Activated naive CD4-positive, alpha-beta T cell treated with anti-CD3 and anti-CD28 coated beads for 36 hours (primary cell): Measurements from ENCODE around the gene PRRG3. TPM values are rescaled to one million over a fixed set of nuclear protein-coding genes. Genes with fewer than 3 reads are reported as not detected.
"Not testable (repeated sequence)": the region's sequence is repeated elsewhere in the genome, so short reads cannot be mapped to it uniquely, and the experiment has no call there.

Source experiments
- CTCF ChIA-PET: fragments of 350-600 bp; sonication (Branson Sonifier 250); formaldehyde crosslinking; loops from one replicate; lab custom pipeline; 2021; ENCODE audit warnings: antibody characterized with exemption; lab: Charles Lee
- DNase-seq: peaks from one replicate; pipeline ENCODE4 v3.0.0-alpha.2; 2020
- H3K27ac Mint-ChIP-seq: one replicate; pipeline ENCODE4 v1.8.0; 2021; ENCODE audit warnings: mild to moderate bottlenecking, mixed read lengths
- H3K27me3 Mint-ChIP-seq: one replicate; pipeline ENCODE4 v1.8.0; 2021; ENCODE audit warnings: low read depth, mixed read lengths
- H3K36me3 Mint-ChIP-seq: one replicate; pipeline ENCODE4 v1.8.0; 2021; ENCODE audit warnings: low read depth, mixed read lengths
- H3K4me1 Mint-ChIP-seq: one replicate; pipeline ENCODE4 v1.8.0; 2021; ENCODE audit warnings: low read depth, mixed read lengths
- H3K4me3 Mint-ChIP-seq: one replicate; pipeline ENCODE4 v1.8.0; 2021; ENCODE audit warnings: mild to moderate bottlenecking, moderate library complexity, mixed read lengths
- H3K9me3 Mint-ChIP-seq: one replicate; pipeline ENCODE4 v1.8.0; 2021; ENCODE audit warnings: mixed read lengths
- intact Hi-C: fragments of 100-400 bp; cut with micrococcal nuclease; formaldehyde crosslinking; loops from one replicate; pipeline ENCODE4 v1.15.1; 2023
- total RNA-seq, 2 experiments: library from RNA; stranded (reverse); gene quantifications; one replicate each; pipeline ENCODE4 v1.2.3, GENCODE V29; 2021

The PRRG3 gene
- total RNA-seq: not detected

GRCh38 chrX:151694661-151695582, at the start of gene PRRG3:
PRRG3 (plus strand) TSS chrX:151695458; CDS start chrX:151698815, 3,357 bp downstream.
- DNase-seq: no peak
- Mint-ChIP-seq H3K4me1 (no peaks in the 10 kb centered on the region), H3K4me3 (no peak within 1 kb of the TSS), H3K27me3 (peaks cover 18% of the 10 kb centered on the region), H3K9me3 (no peaks in the 10 kb centered on the region), H3K36me3 (no peaks in the 10 kb centered on the region), H3K27ac (no peak within 1 kb of the TSS)
- CTCF ChIA-PET: no interaction called here
- intact Hi-C loops: no loop called here

GRCh38 chrX:151675121-151675746, 20.0 kb upstream of the PRRG3 start:
- Mint-ChIP-seq H3K27ac (no peak overlapping the region), H3K27me3 (peaks cover 3% of the 10 kb centered on the region), H3K4me3 (no peak overlapping the region), H3K4me1 (no peaks in the 10 kb centered on the region), H3K9me3 (no peaks in the 10 kb centered on the region), H3K36me3 (no peaks in the 10 kb centered on the region)
- DNase-seq: no peak
- CTCF ChIA-PET: no interaction called here
- intact Hi-C loops: no loop called here

GRCh38 chrX:151676196-151676595, 19.1 kb upstream of the PRRG3 start:
- no peak overlapping the region for H3K4me3 Mint-ChIP-seq
- H3K9me3 Mint-ChIP-seq: no peaks in the 10 kb centered on the region
- no peaks in the 10 kb centered on the region for H3K4me1 Mint-ChIP-seq

GRCh38 chrX:151679798-151680402, 15.4 kb upstream of the PRRG3 start:
- DNase-seq: no peak
- H3K4me1 Mint-ChIP-seq: no peaks in the 10 kb centered on the region
- no peak overlapping the region for H3K4me3 Mint-ChIP-seq
- no peaks in the 10 kb centered on the region for H3K9me3 Mint-ChIP-seq
- H3K27me3 Mint-ChIP-seq: peaks cover 7% of the 10 kb centered on the region
- H3K36me3 Mint-ChIP-seq: no peaks in the 10 kb centered on the region
- no peak overlapping the region for H3K27ac Mint-ChIP-seq
- intact Hi-C loops: loop anchor here (2.0 to 10.0 kb wide), 3 partner anchors 287 to 905 kb away; no protein-coding TSS in a partner anchor
- CTCF ChIA-PET: interaction anchor here (2.2 kb wide), 1 partner anchor 529 kb away, joined by 11 read pairs; no protein-coding TSS in a partner anchor

More at GRCh38 chrX:151676196-151676595, 19.1 kb upstream of the PRRG3 start:
- Mint-ChIP-seq H3K27ac (no peak overlapping the region), H3K36me3 (no peaks in the 10 kb centered on the region), H3K27me3 (peaks cover 3% of the 10 kb centered on the region)
- intact Hi-C loops: no loop called here
- no peak for DNase-seq
- CTCF ChIA-PET: no interaction called here

GRCh38 chrX:151680805-151681204, 14.5 kb upstream of the PRRG3 start:
- Mint-ChIP-seq H3K9me3 (no peaks in the 10 kb centered on the region), H3K4me1 (no peaks in the 10 kb centered on the region), H3K36me3 (no peaks in the 10 kb centered on the region), H3K27ac (no peak overlapping the region), H3K4me3 (no peak overlapping the region), H3K27me3 (peaks cover 7% of the 10 kb centered on the region)
- peak; percentile 74 for DNase-seq
- CTCF ChIA-PET: interaction anchor here (0.7 to 2.2 kb wide), 4 partner anchors 33 to 530 kb away, joined by 3 to 11 read pairs (median 3); no protein-coding TSS in a partner anchor
- intact Hi-C loops: loop anchor here (1.0 to 10.0 kb wide), 5 partner anchors 175 to 906 kb away; no protein-coding TSS in a partner anchor

GRCh38 chrX:151687635-151688034, 7.6 kb upstream of the PRRG3 start:
- no peaks in the 10 kb centered on the region for H3K4me1 Mint-ChIP-seq
- no peaks in the 10 kb centered on the region for H3K36me3 Mint-ChIP-seq
- CTCF ChIA-PET: no interaction called here
- no peak overlapping the region for H3K27ac Mint-ChIP-seq
- no peak overlapping the region for H3K4me3 Mint-ChIP-seq
- DNase-seq: no peak
- peaks cover 7% of the 10 kb centered on the region for H3K27me3 Mint-ChIP-seq
- no peaks in the 10 kb centered on the region for H3K9me3 Mint-ChIP-seq
- intact Hi-C loops: loop anchor here (10.0 kb wide), 1 partner anchor 913 kb away; no protein-coding TSS in a partner anchor

GRCh38 chrX:151688695-151689094, 6.6 kb upstream of the PRRG3 start:
- Mint-ChIP-seq H3K4me3 (no peak overlapping the region), H3K36me3 (no peaks in the 10 kb centered on the region), H3K9me3 (no peaks in the 10 kb centered on the region), H3K27ac (no peak overlapping the region), H3K4me1 (no peaks in the 10 kb centered on the region), H3K27me3 (peaks cover 6% of the 10 kb centered on the region)
- intact Hi-C loops: loop anchor here (10.0 kb wide), 1 partner anchor 914 kb away; no protein-coding TSS in a partner anchor
- no peak for DNase-seq
- CTCF ChIA-PET: no interaction called here

- Mint-ChIP-seq H3K9me3 (no peaks in the 10 kb centered on the region), H3K36me3 (no peaks in the 10 kb centered on the region), H3K4me1 (no peaks in the 10 kb centered on the region), H3K27ac (no peak overlapping the region), H3K27me3 (peaks cover 18% of the 10 kb centered on the region), H3K4me3 (no peak overlapping the region)
- intact Hi-C loops: no loop called here
- CTCF ChIA-PET: no interaction called here
- DNase-seq: no peak
Observed at GRCh38 chrX:151692825-151693224, 2.4 kb upstream of the PRRG3 start.

- no peaks in the 10 kb centered on the region for H3K36me3 Mint-ChIP-seq
- CTCF ChIA-PET: no interaction called here
- no peak overlapping the region for H3K4me3 Mint-ChIP-seq
- H3K9me3 Mint-ChIP-seq: no peaks in the 10 kb centered on the region
- no peak for DNase-seq
- intact Hi-C loops: no loop called here
- H3K27ac Mint-ChIP-seq: no peak overlapping the region
- no peaks in the 10 kb centered on the region for H3K4me1 Mint-ChIP-seq
- H3K27me3 Mint-ChIP-seq: peaks cover 18% of the 10 kb centered on the region
Observed at GRCh38 chrX:151694121-151694520, 1.1 kb upstream of the PRRG3 start.

- no peak for DNase-seq
- H3K27me3 Mint-ChIP-seq: peaks cover 18% of the 10 kb centered on the region
- intact Hi-C loops: no loop called here
- H3K4me1 Mint-ChIP-seq: no peaks in the 10 kb centered on the region
- no peak overlapping the region for H3K27ac Mint-ChIP-seq
- H3K36me3 Mint-ChIP-seq: no peaks in the 10 kb centered on the region
- no peak overlapping the region for H3K4me3 Mint-ChIP-seq
- no peaks in the 10 kb centered on the region for H3K9me3 Mint-ChIP-seq
- CTCF ChIA-PET: no interaction called here
Observed at GRCh38 chrX:151695583-151696340, 504 bp downstream of the PRRG3 start.

GRCh38 chrX:151697082-151697481, 1.8 kb downstream of the PRRG3 start:
- H3K9me3 Mint-ChIP-seq, H3K4me3 Mint-ChIP-seq, H3K4me1 Mint-ChIP-seq, H3K36me3 Mint-ChIP-seq, intact Hi-C loops, CTCF ChIA-PET, H3K27ac Mint-ChIP-seq, DNase-seq: not testable (repeated sequence)
- H3K27me3 Mint-ChIP-seq: peaks cover 18% of the 10 kb centered on the region

GRCh38 chrX:151697522-151697921, 2.3 kb downstream of the PRRG3 start:
- Mint-ChIP-seq H3K9me3 (no peaks in the 10 kb centered on the region), H3K36me3 (no peaks in the 10 kb centered on the region), H3K27ac (no peak overlapping the region), H3K27me3 (peaks cover 18% of the 10 kb centered on the region), H3K4me3 (no peak overlapping the region), H3K4me1 (no peaks in the 10 kb centered on the region)
- CTCF ChIA-PET: no interaction called here
- DNase-seq: no peak
- intact Hi-C loops: no loop called here
